ENCODE measurements around the gene RNF220.
"Not testable (repeated sequence)": the region's sequence is repeated elsewhere in the genome, so short reads cannot be mapped to it uniquely, and the experiment has no call there.

Gene RNF220

DNA sequence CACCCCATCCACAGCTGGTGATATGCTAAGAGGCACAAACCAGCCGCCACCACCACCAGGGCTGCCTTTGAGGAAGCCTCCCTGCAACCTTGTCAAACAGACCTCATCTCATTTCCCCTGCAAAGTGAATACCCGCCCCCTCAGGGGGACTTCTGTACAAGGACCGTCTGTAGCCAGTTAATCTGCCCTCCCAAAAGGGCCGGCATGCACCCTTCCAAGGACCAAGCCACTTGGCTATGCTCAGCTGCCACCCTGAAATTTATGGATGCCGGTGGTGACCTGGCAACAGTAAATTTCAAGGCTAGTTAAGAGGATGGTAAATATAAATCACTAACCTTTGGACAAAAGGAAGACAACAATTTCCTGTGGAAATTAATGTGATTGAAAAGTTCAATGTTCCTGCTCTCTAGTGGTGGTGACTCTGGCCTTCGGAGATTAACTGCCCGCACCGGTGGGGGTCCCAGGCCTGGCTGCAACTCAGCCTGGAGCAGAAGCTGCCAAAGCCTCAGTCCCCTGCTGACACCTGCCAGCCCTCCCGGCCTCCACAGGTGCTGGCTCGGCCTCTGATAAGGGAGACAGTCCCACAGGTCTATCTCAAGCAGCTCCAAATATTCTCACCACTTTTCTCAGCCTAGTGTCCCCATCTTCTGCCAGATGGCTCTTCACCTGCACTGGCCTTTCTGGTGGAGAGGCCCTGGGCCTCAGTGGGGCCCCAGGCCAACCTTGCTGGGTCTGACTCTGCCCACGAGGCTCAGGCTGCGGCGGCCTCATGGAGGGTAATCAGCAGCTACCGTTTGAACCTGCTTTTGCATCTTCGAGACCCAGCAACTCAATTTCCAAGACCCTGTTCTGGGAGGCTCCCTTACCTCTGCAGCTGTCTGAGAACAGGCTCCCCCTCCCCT lies 257.0 kb downstream of the RNF220 start:
- ATAC-seq (replicated peaks; ENCODE audit: extremely low read depth, poor library complexity, severe bottlenecking) (no peak), DNase-seq (ENCODE audit: low spot score in 2 of 2) (no peak)
- Mint-ChIP-seq H3K4me3 (no peak overlapping the region), H3K27me3 (no peaks in the 10 kb centered on the region), H3K4me1 (peaks cover 11% of the 10 kb centered on the region), H3K27ac (ENCODE audit: low read depth) (no peak overlapping the region), H3K9me3 (no peaks in the 10 kb centered on the region), H3K36me3 (ENCODE audit: insufficient read depth) (peaks cover 1% of the 10 kb centered on the region)

DNA sequence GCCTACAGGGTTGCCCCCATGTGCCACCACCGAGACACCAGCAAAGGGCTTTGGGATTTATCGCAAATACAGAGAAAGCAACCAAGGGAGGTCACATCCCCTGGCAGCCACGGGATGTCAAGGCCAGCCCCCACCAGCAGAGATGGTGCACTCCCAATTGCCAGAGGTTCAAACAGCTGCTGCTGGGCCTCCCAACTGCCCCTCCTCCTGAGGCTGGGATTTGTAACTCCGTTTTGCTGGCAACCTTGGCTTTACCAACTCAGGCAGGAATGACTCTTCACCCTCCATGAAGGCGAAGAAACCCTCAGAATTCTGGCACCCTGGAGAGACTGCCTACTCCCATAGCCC lies 257.6 kb downstream of the RNF220 start:
- Mint-ChIP-seq H3K27ac (ENCODE audit: low read depth) (no peak overlapping the region), H3K9me3 (no peaks in the 10 kb centered on the region), H3K4me1 (peaks cover 11% of the 10 kb centered on the region), H3K36me3 (ENCODE audit: insufficient read depth) (peaks cover 1% of the 10 kb centered on the region), H3K4me3 (no peak overlapping the region), H3K27me3 (no peaks in the 10 kb centered on the region)
- DNase-seq (ENCODE audit: low spot score in 2 of 2) (no peak), ATAC-seq (replicated peaks; ENCODE audit: extremely low read depth, poor library complexity, severe bottlenecking) (no peak)

DNA sequence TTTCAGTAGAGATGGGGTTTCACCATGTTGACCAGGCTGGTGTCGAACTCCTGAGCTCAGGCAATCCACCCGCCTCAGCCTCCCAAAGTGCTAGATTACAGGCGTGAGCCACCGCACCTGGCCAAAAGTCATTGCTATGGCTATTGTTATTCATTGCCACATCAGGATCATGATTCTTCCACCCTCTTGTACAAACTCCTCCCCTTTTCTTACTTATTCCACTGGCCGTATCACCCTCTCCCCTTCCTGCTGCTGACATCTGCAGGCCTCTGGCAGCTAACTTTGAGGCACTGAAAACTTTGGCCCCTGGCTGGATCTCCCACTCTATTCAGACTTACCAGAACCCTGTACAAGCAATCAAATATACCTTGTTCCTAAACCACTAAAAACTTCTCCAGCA lies 258.4 kb downstream of the RNF220 start:
- no peaks in the 10 kb centered on the region for H3K9me3 Mint-ChIP-seq
- H3K36me3 Mint-ChIP-seq (ENCODE audit: insufficient read depth): peaks cover 1% of the 10 kb centered on the region
- H3K27ac Mint-ChIP-seq (ENCODE audit: low read depth): no peak overlapping the region
- DNase-seq (ENCODE audit: low spot score in 2 of 2) (no peak), ATAC-seq (replicated peaks; ENCODE audit: extremely low read depth, poor library complexity, severe bottlenecking) (no peak)
- H3K4me1 Mint-ChIP-seq: peaks cover 11% of the 10 kb centered on the region
- no peak overlapping the region for H3K4me3 Mint-ChIP-seq
- no peaks in the 10 kb centered on the region for H3K27me3 Mint-ChIP-seq

DNA sequence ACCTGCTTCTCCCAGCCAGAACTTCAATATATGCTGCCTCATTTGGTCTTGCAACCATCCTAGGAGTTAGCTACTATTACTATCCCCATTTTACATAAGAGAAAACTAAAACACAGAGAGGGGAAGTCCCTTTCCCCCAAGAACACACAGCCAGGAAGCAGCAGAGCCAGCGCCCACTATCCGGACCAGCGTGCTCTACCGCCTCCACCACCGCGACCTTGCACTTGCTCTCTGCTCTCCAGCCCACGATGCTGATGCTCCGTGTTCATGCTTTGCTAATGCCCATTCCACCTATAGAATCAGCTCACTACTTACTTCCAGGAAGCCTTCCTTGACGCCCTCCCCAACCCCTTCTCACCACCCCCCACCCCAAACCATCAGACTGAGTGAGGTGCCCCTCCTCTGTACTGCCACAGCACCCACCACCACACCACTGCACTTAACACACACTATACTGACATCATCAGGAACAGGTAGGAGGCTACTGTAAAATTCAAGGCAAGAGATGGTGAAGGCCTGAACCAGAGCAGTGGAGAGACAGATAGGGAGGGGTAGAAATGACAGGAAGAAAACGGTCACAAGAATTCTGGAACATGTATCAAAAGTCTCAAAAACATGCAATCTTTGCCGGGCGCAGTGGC lies 259.8 kb downstream of the RNF220 start:
- peaks cover 1% of the 10 kb centered on the region for H3K36me3 Mint-ChIP-seq (ENCODE audit: insufficient read depth)
- H3K9me3 Mint-ChIP-seq: no peaks in the 10 kb centered on the region
- DNase-seq (ENCODE audit: low spot score in 2 of 2) (no peak), ATAC-seq (replicated peaks; ENCODE audit: extremely low read depth, poor library complexity, severe bottlenecking) (no peak)
- peaks cover 11% of the 10 kb centered on the region for H3K4me1 Mint-ChIP-seq
- H3K27ac Mint-ChIP-seq (ENCODE audit: low read depth): no peak overlapping the region
- no peaks in the 10 kb centered on the region for H3K27me3 Mint-ChIP-seq
- no peak overlapping the region for H3K4me3 Mint-ChIP-seq

DNA sequence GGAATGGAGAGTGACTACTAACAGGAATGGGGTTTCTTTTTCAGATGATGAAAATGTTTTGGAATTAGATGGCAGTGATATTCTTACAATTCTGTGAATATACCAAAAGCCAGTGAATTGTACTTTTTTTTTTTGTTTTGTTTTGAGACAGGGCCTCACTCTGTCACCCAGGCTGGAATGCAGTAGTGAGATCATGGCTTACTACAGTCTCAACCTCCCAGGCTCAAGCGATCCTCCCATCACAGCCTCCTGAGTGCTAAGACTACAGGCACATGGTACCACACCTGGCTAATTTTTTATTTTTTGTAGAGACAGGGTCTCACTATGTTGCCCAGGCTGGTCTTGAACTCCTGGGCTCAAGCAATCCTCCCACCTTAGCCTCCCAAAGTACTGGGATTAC lies 261.7 kb downstream of the RNF220 start:
- H3K27me3 Mint-ChIP-seq; H3K9me3 Mint-ChIP-seq; ATAC-seq (replicated peaks; ENCODE audit: extremely low read depth, poor library complexity, severe bottlenecking); H3K27ac Mint-ChIP-seq (ENCODE audit: low read depth); H3K36me3 Mint-ChIP-seq (ENCODE audit: insufficient read depth); H3K4me3 Mint-ChIP-seq; DNase-seq (ENCODE audit: low spot score in 2 of 2): not testable (repeated sequence)
- peaks cover 11% of the 10 kb centered on the region for H3K4me1 Mint-ChIP-seq

DNA sequence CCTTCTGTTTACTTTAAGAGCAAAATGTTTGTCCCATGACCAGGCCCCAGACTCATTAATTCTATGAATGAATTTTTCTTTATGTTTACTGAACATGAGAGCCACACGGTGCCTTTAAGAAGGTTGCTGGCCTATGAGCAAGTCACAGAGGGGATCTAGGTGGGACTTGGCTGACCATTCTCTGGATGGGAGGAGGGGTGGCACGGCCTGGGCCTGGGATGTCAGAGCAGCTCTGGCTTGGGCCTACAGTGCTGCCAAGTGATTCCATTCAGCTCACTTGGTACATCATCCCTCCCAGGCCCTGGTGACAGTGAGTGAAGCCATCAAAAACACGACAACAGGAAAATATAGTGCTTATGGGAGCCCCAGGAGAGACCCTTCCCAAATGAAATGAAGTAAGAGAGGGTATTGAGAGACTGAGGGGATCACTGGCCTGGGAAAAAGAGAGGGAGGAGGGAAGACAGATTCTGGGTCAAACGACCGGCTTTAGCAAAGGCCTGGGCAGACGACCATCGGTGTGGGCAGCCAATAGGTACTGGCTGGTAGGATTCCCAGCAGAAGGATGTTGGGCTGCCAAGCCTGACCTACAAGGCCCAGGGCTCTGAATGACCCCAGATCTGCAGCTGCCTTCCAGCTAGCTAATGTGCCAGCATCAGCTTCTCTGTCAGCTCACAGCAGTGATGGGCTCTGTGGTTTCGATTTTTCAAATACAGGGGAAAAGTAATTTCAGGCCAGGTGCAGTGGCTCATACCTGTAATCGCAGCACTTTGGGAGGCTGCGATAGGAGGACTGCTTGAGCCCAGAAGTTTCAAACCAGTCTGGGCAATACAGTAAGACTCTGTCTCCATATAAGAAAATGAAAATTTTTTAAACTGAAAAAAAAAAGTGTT lies 265.9 kb downstream of the RNF220 start:
- Mint-ChIP-seq H3K27me3 (no peaks in the 10 kb centered on the region), H3K36me3 (ENCODE audit: insufficient read depth) (peaks cover 4% of the 10 kb centered on the region), H3K4me3 (no peak overlapping the region), H3K9me3 (no peaks in the 10 kb centered on the region), H3K4me1 (peaks cover 9% of the 10 kb centered on the region), H3K27ac (ENCODE audit: low read depth) (no peak overlapping the region)
- no peak for ATAC-seq (replicated peaks; ENCODE audit: extremely low read depth, poor library complexity, severe bottlenecking)
- no peak for DNase-seq (ENCODE audit: low spot score in 2 of 2)

DNA sequence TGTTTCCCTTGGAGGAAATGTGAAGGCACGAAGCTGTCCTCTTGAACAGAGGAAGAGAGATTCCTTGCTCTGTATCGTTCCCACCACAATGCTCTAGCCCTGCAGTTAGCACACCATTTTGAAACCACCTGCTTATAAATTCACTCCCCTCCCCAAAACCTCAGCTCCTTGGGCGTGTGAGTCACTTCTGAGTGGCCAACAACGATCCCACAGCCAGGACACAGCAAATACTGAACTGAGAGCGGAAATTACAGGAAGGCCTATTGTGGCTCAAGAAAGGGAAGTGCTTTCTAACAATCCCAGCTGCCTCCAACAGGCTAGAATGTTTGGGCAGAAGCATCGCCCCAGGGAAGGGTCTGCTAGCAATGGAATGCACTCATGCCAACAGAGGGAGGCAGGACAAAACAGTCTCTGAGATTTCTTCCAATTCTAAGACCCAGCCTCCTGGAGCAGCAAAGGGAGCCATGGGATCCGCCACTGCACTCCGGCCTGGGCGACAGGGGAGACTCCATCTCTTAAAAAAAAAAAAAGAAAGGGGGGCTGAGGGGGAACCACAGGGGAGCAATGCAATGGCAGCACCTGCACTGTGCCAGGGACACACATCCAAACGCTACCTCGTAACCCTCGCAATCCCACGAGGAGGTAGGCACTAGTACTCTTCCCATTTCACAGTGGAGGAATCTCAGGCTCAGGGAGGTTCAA lies 267.4 kb downstream of the RNF220 start:
- DNase-seq (ENCODE audit: low spot score in 2 of 2): no peak
- peak overlapping the region; percentile 84 for H3K4me3 Mint-ChIP-seq

DNA sequence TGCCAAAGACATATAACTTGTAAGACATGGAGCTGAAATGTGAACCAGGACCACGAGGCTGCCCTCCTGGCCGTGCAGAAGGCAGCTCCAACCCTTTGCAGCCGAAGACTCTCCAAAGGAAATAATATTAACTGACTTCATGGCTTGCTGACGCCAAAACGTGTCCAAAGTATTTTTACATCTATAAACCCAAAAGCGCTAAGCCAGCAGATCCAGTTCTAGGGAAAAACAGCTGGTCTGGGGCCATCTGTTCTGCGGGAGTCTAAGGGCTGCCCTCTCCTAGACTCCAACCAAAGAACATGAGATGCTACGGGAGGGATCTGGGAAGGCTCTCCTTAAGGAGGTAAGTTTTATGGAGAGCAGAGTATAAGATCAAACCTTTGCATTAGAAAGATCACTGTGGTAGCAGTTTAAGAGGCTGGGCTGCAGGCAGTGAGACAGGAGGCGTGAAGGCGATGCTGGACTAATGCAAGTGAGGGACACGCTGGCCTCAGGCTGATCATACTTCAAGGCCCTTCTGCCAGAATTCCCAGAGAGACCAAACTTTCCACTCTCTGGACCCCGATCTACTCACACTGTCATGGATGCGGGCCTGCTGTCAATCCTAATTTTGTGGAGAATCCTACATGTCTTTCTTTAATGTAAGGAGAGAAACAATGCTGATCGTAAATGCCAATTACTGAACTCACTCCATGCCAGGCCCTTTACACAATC lies 268.1 kb downstream of the RNF220 start:
- peaks cover 4% of the 10 kb centered on the region for H3K36me3 Mint-ChIP-seq (ENCODE audit: insufficient read depth)
- no peak for ATAC-seq (replicated peaks; ENCODE audit: extremely low read depth, poor library complexity, severe bottlenecking)
- peak overlapping the region; percentile 84 for H3K4me3 Mint-ChIP-seq
- H3K27ac Mint-ChIP-seq (ENCODE audit: low read depth): no peak overlapping the region
- no peaks in the 10 kb centered on the region for H3K9me3 Mint-ChIP-seq
- H3K4me1 Mint-ChIP-seq: peaks cover 9% of the 10 kb centered on the region
- H3K27me3 Mint-ChIP-seq: no peaks in the 10 kb centered on the region
- DNase-seq (ENCODE audit: low spot score in 2 of 2): no peak

More for the DNA sequence above, 267.4 kb downstream of the RNF220 start:
- H3K27me3 Mint-ChIP-seq: no peaks in the 10 kb centered on the region
- H3K4me1 Mint-ChIP-seq: peaks cover 9% of the 10 kb centered on the region
- H3K9me3 Mint-ChIP-seq: no peaks in the 10 kb centered on the region
- no peak for ATAC-seq (replicated peaks; ENCODE audit: extremely low read depth, poor library complexity, severe bottlenecking)
- no peak overlapping the region for H3K27ac Mint-ChIP-seq (ENCODE audit: low read depth)
- H3K36me3 Mint-ChIP-seq (ENCODE audit: insufficient read depth): peaks cover 4% of the 10 kb centered on the region

DNA sequence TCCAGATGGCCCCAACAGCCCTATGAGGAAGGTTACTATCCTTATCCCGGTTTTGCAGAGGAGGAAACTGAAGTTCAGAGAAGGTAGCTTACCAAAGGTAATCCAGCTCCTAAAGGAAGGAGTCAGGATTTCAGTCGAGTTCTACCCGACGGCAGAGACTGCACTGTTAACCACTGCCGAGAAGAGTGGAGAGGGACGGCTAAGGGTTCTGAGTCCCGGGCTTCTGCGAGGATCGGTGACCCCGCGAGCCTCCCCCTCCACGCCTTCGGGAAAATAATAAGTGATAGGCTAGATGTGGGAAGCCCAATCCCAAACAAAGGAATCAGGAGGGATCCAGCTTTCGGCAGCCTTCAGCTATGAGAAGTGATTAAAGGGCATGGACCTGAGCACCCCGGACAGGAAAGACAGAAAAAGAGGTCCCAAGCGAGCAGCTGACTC lies 268.6 kb downstream of the RNF220 start:
- H3K4me3 Mint-ChIP-seq: peak overlapping the region; percentile 84
- H3K36me3 Mint-ChIP-seq (ENCODE audit: insufficient read depth): peaks cover 4% of the 10 kb centered on the region
- ATAC-seq (replicated peaks; ENCODE audit: extremely low read depth, poor library complexity, severe bottlenecking): no peak
- no peak for DNase-seq (ENCODE audit: low spot score in 2 of 2)
- H3K4me1 Mint-ChIP-seq: peaks cover 9% of the 10 kb centered on the region
- no peaks in the 10 kb centered on the region for H3K9me3 Mint-ChIP-seq
- no peaks in the 10 kb centered on the region for H3K27me3 Mint-ChIP-seq
- H3K27ac Mint-ChIP-seq (ENCODE audit: low read depth): peak overlapping the region; percentile 87

DNA sequence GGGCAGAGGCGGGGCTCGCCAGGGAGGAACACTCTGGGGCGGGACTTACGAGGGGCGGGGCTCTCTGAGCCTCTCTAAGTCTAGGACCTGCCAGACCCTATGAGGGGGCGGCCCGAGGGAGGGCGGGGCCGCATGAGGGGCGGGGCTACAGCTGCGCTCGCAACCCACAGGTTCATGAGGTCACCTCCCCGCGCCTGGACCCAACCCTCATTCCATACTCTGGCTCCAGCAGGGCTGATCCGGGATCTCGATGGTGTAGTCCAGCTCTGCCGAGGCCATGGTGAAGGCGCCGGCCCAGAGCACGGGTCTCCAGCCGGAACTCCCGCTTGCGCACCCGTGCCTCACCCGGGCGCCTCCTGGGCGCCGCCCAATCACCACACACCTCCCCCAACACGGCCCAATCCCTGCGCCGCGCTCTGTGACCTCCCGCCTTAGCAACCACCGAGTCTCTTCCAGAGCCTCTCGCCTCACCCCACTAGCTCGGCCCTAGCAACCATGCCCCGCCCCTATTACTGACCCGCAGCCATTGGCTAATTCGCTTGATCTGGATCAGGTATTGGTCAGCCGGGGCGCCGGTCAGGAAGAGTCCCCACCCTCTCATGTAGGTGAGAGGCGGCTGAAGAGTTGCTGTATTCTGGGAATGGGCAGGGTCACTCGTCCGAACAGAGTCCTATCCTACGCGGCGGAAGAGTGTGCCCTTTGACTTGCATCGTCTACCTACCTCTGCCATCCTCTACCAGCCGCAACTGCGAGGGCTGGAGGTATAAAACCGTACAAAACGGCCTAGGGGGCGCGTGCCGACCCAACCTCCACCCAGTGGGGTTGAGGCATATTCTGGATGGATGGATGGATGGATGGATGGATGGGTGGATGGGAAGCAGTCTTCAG lies 269.3 kb downstream of the RNF220 start, which contains the start of the genes ARMH1 and TMEM53:
Gene ARMH1, plus strand, starts transcription at position 602 of the 888 bp plus-strand sequence. CDS start 14,984 bp downstream, outside the sequence.
Gene TMEM53, minus strand, starts transcription at position 369 of the 888 bp plus-strand sequence. Its CDS starts 90 bp downstream, at position 279.
- Mint-ChIP-seq H3K27ac (ENCODE audit: low read depth) (peak within 1 kb of the TSS; percentile 87), H3K4me3 (peak within 1 kb of the TSS; percentile 84), H3K9me3 (no peaks in the 10 kb centered on the region), H3K4me1 (peaks cover 9% of the 10 kb centered on the region), H3K27me3 (no peaks in the 10 kb centered on the region), H3K36me3 (ENCODE audit: insufficient read depth) (peaks cover 4% of the 10 kb centered on the region)
- DNase-seq (ENCODE audit: low spot score in 2 of 2) (peak; percentile 93 to 94), ATAC-seq (replicated peaks; ENCODE audit: extremely low read depth, poor library complexity, severe bottlenecking) (peak; percentile 96)

DNA sequence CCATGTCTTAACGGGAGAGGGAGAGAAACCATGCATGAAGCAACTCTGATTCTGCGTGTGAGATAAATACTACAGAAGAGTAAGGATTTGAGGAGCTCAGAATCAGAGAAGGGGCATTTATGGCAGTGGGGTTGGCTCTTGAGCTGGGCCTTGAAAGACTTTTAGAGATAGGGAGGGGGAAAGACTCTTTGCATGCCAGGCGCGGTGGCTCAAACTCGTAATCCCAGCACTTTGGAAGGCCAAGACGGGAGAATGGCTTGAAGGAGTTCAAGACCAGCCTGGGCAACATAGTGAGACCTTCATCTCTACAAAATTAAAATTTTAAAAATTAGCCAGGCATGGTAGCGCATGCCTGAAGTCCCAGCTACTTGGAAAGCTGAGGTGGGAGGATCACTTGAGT lies 270.1 kb downstream of the RNF220 start:
- peaks cover 4% of the 10 kb centered on the region for H3K36me3 Mint-ChIP-seq (ENCODE audit: insufficient read depth)
- no peak for DNase-seq (ENCODE audit: low spot score in 2 of 2)
- H3K4me3 Mint-ChIP-seq: peak overlapping the region; percentile 84
- H3K27me3 Mint-ChIP-seq: no peaks in the 10 kb centered on the region
- no peak for ATAC-seq (replicated peaks; ENCODE audit: extremely low read depth, poor library complexity, severe bottlenecking)
- peak overlapping the region; percentile 87 for H3K27ac Mint-ChIP-seq (ENCODE audit: low read depth)
- no peaks in the 10 kb centered on the region for H3K9me3 Mint-ChIP-seq
- H3K4me1 Mint-ChIP-seq: peaks cover 9% of the 10 kb centered on the region
